WTC11 (cell line): Measurements from ENCODE around the gene CIRBP. TPM values are rescaled to one million over a fixed set of nuclear protein-coding genes. Genes with fewer than 3 reads are reported as not detected.

Experiments used
- AFF4 ChIP-seq: sonication (generic); formaldehyde crosslinking; IDR thresholded peaks from 2 replicates; pipeline ENCODE4 v1.8.1; 2023; ENCODE audit warnings: mild to moderate bottlenecking, missing genetic modification reagents, borderline replicate concordance
- ATF2 ChIP-seq: sonication (generic); formaldehyde crosslinking; IDR thresholded peaks from 2 replicates; pipeline ENCODE4 v1.8.1; 2022; ENCODE audit warnings: low read depth, missing genetic modification reagents, borderline replicate concordance
- FOXJ3 ChIP-seq: sonication (generic); formaldehyde crosslinking; IDR thresholded peaks from 2 replicates; pipeline ENCODE4 v1.9.0; 2021; ENCODE audit warnings: missing genetic modification reagents, mild to moderate bottlenecking, borderline replicate concordance
- FOXK1 ChIP-seq: sonication (generic); formaldehyde crosslinking; IDR thresholded peaks from 2 replicates; pipeline ENCODE4 v1.8.0; 2022; ENCODE audit warnings: mild to moderate bottlenecking, moderate library complexity, missing genetic modification reagents
- FOXP1 ChIP-seq: sonication (generic); formaldehyde crosslinking; IDR thresholded peaks from 2 replicates; pipeline ENCODE4 v1.8.0; 2022; ENCODE audit warnings: missing genetic modification reagents, mild to moderate bottlenecking, moderate library complexity, borderline replicate concordance
- GRHL2 ChIP-seq: fragments of 250-450 bp; sonication (Bioruptor Pico); IDR thresholded peaks from 2 replicates; pipeline ENCODE4 v1.8.0; 2022; ENCODE audit warnings: mild to moderate bottlenecking, moderate library complexity; ENCODE audit not compliant: insufficient replicate concordance, severe bottlenecking
- IRF2 ChIP-seq: sonication (generic); formaldehyde crosslinking; IDR thresholded peaks from 2 replicates; pipeline ENCODE4 v1.8.0; 2022; ENCODE audit warnings: low read depth, missing genetic modification reagents, borderline replicate concordance
- JAZF1 ChIP-seq: fragments of 250-450 bp; sonication (Bioruptor Pico); IDR thresholded peaks from 2 replicates; pipeline ENCODE4 v1.9.0; 2021; ENCODE audit warnings: moderate library complexity, mild to moderate bottlenecking, inconsistent platforms
- KAT7 ChIP-seq: sonication (generic); formaldehyde crosslinking; IDR thresholded peaks from 2 replicates; pipeline ENCODE4 v1.8.1; 2023; ENCODE audit warnings: missing genetic modification reagents, mild to moderate bottlenecking, borderline replicate concordance
- MYBL2 ChIP-seq: sonication (generic); formaldehyde crosslinking; IDR thresholded peaks from 2 replicates; pipeline ENCODE4 v1.8.1; 2023; ENCODE audit warnings: mild to moderate bottlenecking, moderate library complexity, missing genetic modification reagents
- NFATC4 ChIP-seq: fragments of 250-450 bp; sonication (Bioruptor Pico); IDR thresholded peaks from 2 replicates; pipeline ENCODE4 v1.9.0; 2021; ENCODE audit warnings: mild to moderate bottlenecking
- NR1H2 ChIP-seq: sonication (generic); formaldehyde crosslinking; IDR thresholded peaks from 2 replicates; pipeline ENCODE4 v1.9.0; 2021; ENCODE audit warnings: mild to moderate bottlenecking, moderate library complexity, missing genetic modification reagents
- RORB ChIP-seq: fragments of 250-450 bp; sonication (Bioruptor Pico); IDR thresholded peaks from 2 replicates; pipeline ENCODE4 v1.9.0; 2021; ENCODE audit warnings: mild to moderate bottlenecking
- TEAD1 ChIP-seq: sonication (generic); formaldehyde crosslinking; IDR thresholded peaks from 2 replicates; pipeline ENCODE4 v1.8.0; 2022; ENCODE audit warnings: mild to moderate bottlenecking, missing genetic modification reagents
- USF1 ChIP-seq: sonication (generic); formaldehyde crosslinking; IDR thresholded peaks from 2 replicates; pipeline ENCODE4 v1.8.0; 2022; ENCODE audit warnings: mild to moderate bottlenecking, missing genetic modification reagents
- USF2 ChIP-seq: sonication (generic); formaldehyde crosslinking; IDR thresholded peaks from 2 replicates; pipeline ENCODE4 v1.8.1; 2023; ENCODE audit warnings: mild to moderate bottlenecking, missing genetic modification reagents, moderate library complexity
- ZNF121 ChIP-seq: sonication (generic); formaldehyde crosslinking; IDR thresholded peaks from 2 replicates; pipeline ENCODE4 v1.8.0; 2023; ENCODE audit warnings: missing genetic modification reagents
- ZNF219 ChIP-seq: sonication (generic); formaldehyde crosslinking; IDR thresholded peaks from 2 replicates; pipeline ENCODE4 v1.8.0; 2023; ENCODE audit warnings: missing genetic modification reagents, mild to moderate bottlenecking, borderline replicate concordance
- ZNF281 ChIP-seq: sonication (generic); formaldehyde crosslinking; IDR thresholded peaks from 2 replicates; pipeline ENCODE4 v1.8.0; 2023; ENCODE audit warnings: mild to moderate bottlenecking, missing genetic modification reagents
- ZNF416 ChIP-seq: fragments of 250-450 bp; sonication (Bioruptor Pico); IDR thresholded peaks from 2 replicates; pipeline ENCODE4 v1.9.0; 2021; ENCODE audit warnings: mild to moderate bottlenecking, inconsistent platforms
- ZNF423 ChIP-seq: fragments of 250-450 bp; sonication (Bioruptor Pico); IDR thresholded peaks from 2 replicates; pipeline ENCODE4 v2.1.2; 2022; ENCODE audit warnings: mild to moderate bottlenecking, moderate library complexity
- total RNA-seq: library from RNA; stranded (reverse); gene quantifications from 3 replicates; pipeline ENCODE4 v1.2.3, GENCODE V29; 2021
- TF ChIP-seq, protein P1 (sequence below): sonication (generic); formaldehyde crosslinking; IDR thresholded peaks from 2 replicates; pipeline ENCODE4 v1.8.1; 2023; ENCODE audit warnings: mild to moderate bottlenecking, missing genetic modification reagents, moderate library complexity
- TF ChIP-seq, protein P2 (sequence below): sonication (generic); formaldehyde crosslinking; IDR thresholded peaks from 2 replicates; pipeline ENCODE4 v1.8.1; 2022; ENCODE audit warnings: mild to moderate bottlenecking, missing genetic modification reagents, moderate library complexity, borderline replicate concordance
- TF ChIP-seq, protein P3 (sequence below): sonication (generic); formaldehyde crosslinking; conservative IDR thresholded peaks from 2 replicates; pipeline ENCODE4 v1.8.1; 2022; ENCODE audit warnings: mild to moderate bottlenecking, missing genetic modification reagents

Gene CIRBP
- total RNA-seq, 1 experiment from 2014 or later: 298 TPM

DNA sequence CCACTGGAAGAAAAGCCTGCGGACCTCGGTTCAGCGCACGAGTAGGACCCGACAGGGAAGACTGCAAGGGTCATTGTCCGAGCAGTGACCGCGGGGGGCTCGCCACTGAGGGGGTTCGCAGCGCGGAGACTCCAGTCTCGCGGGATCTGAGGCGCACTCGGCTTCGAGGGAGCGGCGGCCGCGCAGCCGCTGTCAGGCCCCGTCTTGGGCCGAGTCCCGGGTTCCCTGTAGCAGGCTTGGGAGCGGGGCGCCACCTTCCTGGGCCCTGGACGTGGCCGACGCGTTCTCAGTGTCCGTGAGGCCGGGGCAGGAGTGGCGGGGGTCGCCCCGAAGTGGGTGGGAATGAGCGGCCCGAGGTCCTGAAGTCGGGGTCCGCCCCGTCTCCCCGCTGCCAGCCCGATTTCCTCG lies 5.7 kb downstream of the CIRBP start (continued):
- TF ChIP-seq ZNF281 (CRISPR knock-in tag) (no peak; the same call in 1 of the 2 replicates), NFATC4 (CRISPR knock-in tag) (peak; percentile 66; the same call in 1 of the 2 replicates), IRF2 (no peak), JAZF1 (CRISPR knock-in tag) (no peak), FOXJ3 (CRISPR knock-in tag) (no peak), AFF4 (CRISPR knock-in tag) (peak; percentile 85; the same call in 1 of the 2 replicates), KAT7 (CRISPR knock-in tag) (no peak), FOXK1 (no peak), ZNF121 (CRISPR knock-in tag) (no peak), USF1 (CRISPR knock-in tag) (peak; percentile 49; the same call in 1 of the 2 replicates), USF2 (no peak), ZNF416 (CRISPR knock-in tag) (peak; percentile 44; the same call in 1 of the 2 replicates), ZNF423 (no peak), TEAD1 (no peak), GRHL2 (CRISPR knock-in tag) (no peak), ZNF219 (no peak; the same call in 1 of the 2 replicates), RORB (CRISPR knock-in tag) (no peak), NR1H2 (CRISPR knock-in tag) (no peak), ATF2 (0 out of 2 replicates have a peak, but pooled peaks have one; percentile 46), FOXP1 (CRISPR knock-in tag) (no peak; the same call in 1 of the 2 replicates), MYBL2 (no peak)
- TF ChIP-seq, protein P1, sequence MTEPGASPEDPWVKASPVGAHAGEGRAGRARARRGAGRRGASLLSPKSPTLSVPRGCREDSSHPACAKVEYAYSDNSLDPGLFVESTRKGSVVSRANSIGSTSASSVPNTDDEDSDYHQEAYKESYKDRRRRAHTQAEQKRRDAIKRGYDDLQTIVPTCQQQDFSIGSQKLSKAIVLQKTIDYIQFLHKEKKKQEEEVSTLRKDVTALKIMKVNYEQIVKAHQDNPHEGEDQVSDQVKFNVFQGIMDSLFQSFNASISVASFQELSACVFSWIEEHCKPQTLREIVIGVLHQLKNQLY (CRISPR knock-in tag): no peak
- TF ChIP-seq, protein P2, sequence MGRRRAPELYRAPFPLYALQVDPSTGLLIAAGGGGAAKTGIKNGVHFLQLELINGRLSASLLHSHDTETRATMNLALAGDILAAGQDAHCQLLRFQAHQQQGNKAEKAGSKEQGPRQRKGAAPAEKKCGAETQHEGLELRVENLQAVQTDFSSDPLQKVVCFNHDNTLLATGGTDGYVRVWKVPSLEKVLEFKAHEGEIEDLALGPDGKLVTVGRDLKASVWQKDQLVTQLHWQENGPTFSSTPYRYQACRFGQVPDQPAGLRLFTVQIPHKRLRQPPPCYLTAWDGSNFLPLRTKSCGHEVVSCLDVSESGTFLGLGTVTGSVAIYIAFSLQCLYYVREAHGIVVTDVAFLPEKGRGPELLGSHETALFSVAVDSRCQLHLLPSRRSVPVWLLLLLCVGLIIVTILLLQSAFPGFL (CRISPR knock-in tag): no peak
- TF ChIP-seq, protein P3, sequence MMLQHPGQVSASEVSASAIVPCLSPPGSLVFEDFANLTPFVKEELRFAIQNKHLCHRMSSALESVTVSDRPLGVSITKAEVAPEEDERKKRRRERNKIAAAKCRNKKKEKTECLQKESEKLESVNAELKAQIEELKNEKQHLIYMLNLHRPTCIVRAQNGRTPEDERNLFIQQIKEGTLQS (CRISPR knock-in tag): no peak
